GM23338 (cell line): ENCODE results near the gene CHRDL2.

Experiments
- CREB1 ChIP-seq: fragments of 250-450 bp; sonication (Bioruptor Pico); IDR thresholded peaks from 2 replicates; pipeline ENCODE4 v1.5.0; 2020; ENCODE audit warnings: low read depth, mild to moderate bottlenecking, moderate library complexity
- EZH2 ChIP-seq: fragments of 200-600 bp; sonication (generic); IDR thresholded peaks from one replicate; pipeline ENCODE4 v1.8.0; 2017; ENCODE audit warnings: antibody characterized with exemption, mild to moderate bottlenecking, low read depth; ENCODE audit not compliant: unreplicated experiment
- EZH2phosphoT487 ChIP-seq: fragments of 200-600 bp; sonication (generic); IDR thresholded peaks from one replicate; pipeline ENCODE4 v1.8.1; 2018; ENCODE audit warnings: antibody characterized with exemption; ENCODE audit not compliant: unreplicated experiment
- JUNB ChIP-seq: IDR thresholded peaks from one replicate; pipeline ENCODE4 v1.6.1; 2016; ENCODE audit warnings: antibody characterized with exemption; ENCODE audit not compliant: unreplicated experiment
- NANOG ChIP-seq: IDR thresholded peaks from 2 replicates; pipeline ENCODE4 v1.6.1; 2016; ENCODE audit warnings: antibody characterized with exemption, borderline replicate concordance
- POLR2AphosphoS5 ChIP-seq: IDR thresholded peaks from 2 replicates; pipeline ENCODE4 v1.6.1; 2016; ENCODE audit warnings: antibody characterized with exemption, low read depth
- STAT1 ChIP-seq: IDR thresholded peaks from one replicate; pipeline ENCODE4 v1.6.1; 2016; ENCODE audit warnings: antibody characterized with exemption; ENCODE audit not compliant: unreplicated experiment
- ZNF114 ChIP-seq: fragments of 250-450 bp; sonication (Bioruptor Pico); IDR thresholded peaks from 2 replicates; pipeline ENCODE4 v1.5.0; 2020; ENCODE audit warnings: mild to moderate bottlenecking, moderate library complexity
- ZNF331 ChIP-seq: fragments of 250-450 bp; sonication (Bioruptor Pico); IDR thresholded peaks from 2 replicates; pipeline ENCODE4 v1.5.0; 2020; ENCODE audit warnings: low read depth, mild to moderate bottlenecking, moderate library complexity
- TF ChIP-seq, protein P1 (sequence below), 2 experiments: fragments of 200-600 bp in 1 of 2; sonication (generic) in 1 of 2; conservative IDR thresholded peaks; 2 replicates each; pipeline versions ENCODE4 v1.5.1 to v1.6.1; 2016 to 2017; ENCODE audit warnings: antibody characterized with exemption in 2 of 2, low read depth in 2 of 2, mild to moderate bottlenecking in 2 of 2, moderate library complexity in 1 of 2
- TF ChIP-seq, protein P2 (sequence below): IDR thresholded peaks from one replicate; pipeline ENCODE4 v1.6.1; 2018; ENCODE audit warnings: antibody characterized with exemption; ENCODE audit not compliant: unreplicated experiment
- TF ChIP-seq, protein P3 (sequence below): IDR thresholded peaks from 2 replicates; pipeline ENCODE4 v1.6.1; 2016; ENCODE audit warnings: antibody characterized with exemption
- TF ChIP-seq, protein P4 (sequence below): fragments of 250-450 bp; sonication (Bioruptor Pico); IDR thresholded peaks from 2 replicates; pipeline ENCODE4 v1.5.0; 2020; ENCODE audit warnings: mild to moderate bottlenecking, moderate library complexity

DNA sequence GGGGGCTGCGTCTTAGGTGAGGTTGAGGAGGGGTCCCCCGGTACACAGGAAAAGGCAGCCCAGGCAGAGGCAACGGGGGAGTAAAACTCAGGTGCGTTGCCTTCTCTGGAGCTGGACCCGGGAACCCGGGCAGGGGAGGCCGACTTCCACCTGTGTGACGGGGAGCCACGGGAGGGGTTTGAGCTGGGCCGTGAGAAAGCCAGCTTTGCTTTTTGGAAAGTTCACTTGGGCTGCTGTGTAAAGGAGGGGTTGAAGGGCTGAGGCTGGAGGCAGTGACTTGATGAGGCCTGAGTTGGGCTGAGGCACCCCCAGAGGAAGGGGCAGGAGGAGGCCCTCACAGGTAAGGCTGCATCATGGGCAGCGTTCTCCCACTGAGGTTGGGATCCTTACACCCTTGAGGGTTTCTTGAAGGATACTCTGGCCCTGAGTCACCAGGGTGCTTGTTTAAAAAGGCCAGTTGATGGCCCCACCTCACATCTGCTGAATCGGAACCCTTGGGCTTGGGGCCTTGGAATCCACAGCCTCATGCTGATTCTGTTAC, 47.2 kb downstream of the CHRDL2 start:
- TF ChIP-seq, protein P1, sequence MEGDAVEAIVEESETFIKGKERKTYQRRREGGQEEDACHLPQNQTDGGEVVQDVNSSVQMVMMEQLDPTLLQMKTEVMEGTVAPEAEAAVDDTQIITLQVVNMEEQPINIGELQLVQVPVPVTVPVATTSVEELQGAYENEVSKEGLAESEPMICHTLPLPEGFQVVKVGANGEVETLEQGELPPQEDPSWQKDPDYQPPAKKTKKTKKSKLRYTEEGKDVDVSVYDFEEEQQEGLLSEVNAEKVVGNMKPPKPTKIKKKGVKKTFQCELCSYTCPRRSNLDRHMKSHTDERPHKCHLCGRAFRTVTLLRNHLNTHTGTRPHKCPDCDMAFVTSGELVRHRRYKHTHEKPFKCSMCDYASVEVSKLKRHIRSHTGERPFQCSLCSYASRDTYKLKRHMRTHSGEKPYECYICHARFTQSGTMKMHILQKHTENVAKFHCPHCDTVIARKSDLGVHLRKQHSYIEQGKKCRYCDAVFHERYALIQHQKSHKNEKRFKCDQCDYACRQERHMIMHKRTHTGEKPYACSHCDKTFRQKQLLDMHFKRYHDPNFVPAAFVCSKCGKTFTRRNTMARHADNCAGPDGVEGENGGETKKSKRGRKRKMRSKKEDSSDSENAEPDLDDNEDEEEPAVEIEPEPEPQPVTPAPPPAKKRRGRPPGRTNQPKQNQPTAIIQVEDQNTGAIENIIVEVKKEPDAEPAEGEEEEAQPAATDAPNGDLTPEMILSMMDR (conservative IDR thresholded peaks at IDR 0.05; ENCODE audit: low read depth in 2 of 2): no peak
- TF ChIP-seq EZH2phosphoT487 (no peak), EZH2 (no peak), POLR2AphosphoS5 (no peak), ZNF114 (no peak), CREB1 (CRISPR knock-in tag) (no peak), STAT1 (no peak), JUNB (no peak), ZNF331 (no peak), NANOG (no peak)
- TF ChIP-seq, protein P2, sequence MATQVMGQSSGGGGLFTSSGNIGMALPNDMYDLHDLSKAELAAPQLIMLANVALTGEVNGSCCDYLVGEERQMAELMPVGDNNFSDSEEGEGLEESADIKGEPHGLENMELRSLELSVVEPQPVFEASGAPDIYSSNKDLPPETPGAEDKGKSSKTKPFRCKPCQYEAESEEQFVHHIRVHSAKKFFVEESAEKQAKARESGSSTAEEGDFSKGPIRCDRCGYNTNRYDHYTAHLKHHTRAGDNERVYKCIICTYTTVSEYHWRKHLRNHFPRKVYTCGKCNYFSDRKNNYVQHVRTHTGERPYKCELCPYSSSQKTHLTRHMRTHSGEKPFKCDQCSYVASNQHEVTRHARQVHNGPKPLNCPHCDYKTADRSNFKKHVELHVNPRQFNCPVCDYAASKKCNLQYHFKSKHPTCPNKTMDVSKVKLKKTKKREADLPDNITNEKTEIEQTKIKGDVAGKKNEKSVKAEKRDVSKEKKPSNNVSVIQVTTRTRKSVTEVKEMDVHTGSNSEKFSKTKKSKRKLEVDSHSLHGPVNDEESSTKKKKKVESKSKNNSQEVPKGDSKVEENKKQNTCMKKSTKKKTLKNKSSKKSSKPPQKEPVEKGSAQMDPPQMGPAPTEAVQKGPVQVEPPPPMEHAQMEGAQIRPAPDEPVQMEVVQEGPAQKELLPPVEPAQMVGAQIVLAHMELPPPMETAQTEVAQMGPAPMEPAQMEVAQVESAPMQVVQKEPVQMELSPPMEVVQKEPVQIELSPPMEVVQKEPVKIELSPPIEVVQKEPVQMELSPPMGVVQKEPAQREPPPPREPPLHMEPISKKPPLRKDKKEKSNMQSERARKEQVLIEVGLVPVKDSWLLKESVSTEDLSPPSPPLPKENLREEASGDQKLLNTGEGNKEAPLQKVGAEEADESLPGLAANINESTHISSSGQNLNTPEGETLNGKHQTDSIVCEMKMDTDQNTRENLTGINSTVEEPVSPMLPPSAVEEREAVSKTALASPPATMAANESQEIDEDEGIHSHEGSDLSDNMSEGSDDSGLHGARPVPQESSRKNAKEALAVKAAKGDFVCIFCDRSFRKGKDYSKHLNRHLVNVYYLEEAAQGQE: no peak
- TF ChIP-seq, protein P3, sequence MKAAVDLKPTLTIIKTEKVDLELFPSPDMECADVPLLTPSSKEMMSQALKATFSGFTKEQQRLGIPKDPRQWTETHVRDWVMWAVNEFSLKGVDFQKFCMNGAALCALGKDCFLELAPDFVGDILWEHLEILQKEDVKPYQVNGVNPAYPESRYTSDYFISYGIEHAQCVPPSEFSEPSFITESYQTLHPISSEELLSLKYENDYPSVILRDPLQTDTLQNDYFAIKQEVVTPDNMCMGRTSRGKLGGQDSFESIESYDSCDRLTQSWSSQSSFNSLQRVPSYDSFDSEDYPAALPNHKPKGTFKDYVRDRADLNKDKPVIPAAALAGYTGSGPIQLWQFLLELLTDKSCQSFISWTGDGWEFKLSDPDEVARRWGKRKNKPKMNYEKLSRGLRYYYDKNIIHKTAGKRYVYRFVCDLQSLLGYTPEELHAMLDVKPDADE: no peak
- TF ChIP-seq, protein P4, sequence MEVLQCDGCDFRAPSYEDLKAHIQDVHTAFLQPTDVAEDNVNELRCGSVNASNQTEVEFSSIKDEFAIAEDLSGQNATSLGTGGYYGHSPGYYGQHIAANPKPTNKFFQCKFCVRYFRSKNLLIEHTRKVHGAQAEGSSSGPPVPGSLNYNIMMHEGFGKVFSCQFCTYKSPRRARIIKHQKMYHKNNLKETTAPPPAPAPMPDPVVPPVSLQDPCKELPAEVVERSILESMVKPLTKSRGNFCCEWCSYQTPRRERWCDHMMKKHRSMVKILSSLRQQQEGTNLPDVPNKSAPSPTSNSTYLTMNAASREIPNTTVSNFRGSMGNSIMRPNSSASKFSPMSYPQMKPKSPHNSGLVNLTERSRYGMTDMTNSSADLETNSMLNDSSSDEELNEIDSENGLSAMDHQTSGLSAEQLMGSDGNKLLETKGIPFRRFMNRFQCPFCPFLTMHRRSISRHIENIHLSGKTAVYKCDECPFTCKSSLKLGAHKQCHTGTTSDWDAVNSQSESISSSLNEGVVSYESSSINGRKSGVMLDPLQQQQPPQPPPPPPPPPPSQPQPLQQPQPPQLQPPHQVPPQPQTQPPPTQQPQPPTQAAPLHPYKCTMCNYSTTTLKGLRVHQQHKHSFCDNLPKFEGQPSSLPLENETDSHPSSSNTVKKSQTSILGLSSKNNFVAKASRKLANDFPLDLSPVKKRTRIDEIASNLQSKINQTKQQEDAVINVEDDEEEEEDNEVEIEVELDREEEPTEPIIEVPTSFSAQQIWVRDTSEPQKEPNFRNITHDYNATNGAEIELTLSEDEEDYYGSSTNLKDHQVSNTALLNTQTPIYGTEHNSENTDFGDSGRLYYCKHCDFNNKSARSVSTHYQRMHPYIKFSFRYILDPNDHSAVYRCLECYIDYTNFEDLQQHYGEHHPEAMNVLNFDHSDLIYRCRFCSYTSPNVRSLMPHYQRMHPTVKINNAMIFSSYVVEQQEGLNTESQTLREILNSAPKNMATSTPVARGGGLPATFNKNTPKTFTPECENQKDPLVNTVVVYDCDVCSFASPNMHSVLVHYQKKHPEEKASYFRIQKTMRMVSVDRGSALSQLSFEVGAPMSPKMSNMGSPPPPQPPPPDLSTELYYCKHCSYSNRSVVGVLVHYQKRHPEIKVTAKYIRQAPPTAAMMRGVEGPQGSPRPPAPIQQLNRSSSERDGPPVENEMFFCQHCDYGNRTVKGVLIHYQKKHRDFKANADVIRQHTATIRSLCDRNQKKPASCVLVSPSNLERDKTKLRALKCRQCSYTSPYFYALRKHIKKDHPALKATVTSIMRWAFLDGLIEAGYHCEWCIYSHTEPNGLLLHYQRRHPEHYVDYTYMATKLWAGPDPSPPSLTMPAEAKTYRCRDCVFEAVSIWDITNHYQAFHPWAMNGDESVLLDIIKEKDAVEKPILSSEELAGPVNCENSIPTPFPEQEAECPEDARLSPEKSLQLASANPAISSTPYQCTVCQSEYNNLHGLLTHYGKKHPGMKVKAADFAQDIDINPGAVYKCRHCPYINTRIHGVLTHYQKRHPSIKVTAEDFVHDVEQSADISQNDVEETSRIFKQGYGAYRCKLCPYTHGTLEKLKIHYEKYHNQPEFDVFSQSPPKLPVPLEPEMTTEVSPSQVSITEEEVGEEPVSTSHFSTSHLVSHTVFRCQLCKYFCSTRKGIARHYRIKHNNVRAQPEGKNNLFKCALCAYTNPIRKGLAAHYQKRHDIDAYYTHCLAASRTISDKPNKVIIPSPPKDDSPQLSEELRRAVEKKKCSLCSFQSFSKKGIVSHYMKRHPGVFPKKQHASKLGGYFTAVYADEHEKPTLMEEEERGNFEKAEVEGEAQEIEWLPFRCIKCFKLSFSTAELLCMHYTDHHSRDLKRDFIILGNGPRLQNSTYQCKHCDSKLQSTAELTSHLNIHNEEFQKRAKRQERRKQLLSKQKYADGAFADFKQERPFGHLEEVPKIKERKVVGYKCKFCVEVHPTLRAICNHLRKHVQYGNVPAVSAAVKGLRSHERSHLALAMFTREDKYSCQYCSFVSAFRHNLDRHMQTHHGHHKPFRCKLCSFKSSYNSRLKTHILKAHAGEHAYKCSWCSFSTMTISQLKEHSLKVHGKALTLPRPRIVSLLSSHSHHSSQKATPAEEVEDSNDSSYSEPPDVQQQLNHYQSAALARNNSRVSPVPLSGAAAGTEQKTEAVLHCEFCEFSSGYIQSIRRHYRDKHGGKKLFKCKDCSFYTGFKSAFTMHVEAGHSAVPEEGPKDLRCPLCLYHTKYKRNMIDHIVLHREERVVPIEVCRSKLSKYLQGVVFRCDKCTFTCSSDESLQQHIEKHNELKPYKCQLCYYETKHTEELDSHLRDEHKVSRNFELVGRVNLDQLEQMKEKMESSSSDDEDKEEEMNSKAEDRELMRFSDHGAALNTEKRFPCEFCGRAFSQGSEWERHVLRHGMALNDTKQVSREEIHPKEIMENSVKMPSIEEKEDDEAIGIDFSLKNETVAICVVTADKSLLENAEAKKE (CRISPR knock-in tag): no peak
